ENCODE measurements around the gene CDK5.
"Not testable (repeated sequence)": the region's sequence is repeated elsewhere in the genome, so short reads cannot be mapped to it uniquely, and the experiment has no call there.

Gene CDK5

GRCh38 chr7:151056666-151057505 lies 811 bp downstream of the CDK5 start:
- no peak for DNase-seq (ENCODE audit: low read depth in 3 of 3)

- DNase-seq (ENCODE audit: low read depth in 3 of 3) = no peak
These were observed 1.4 kb downstream of the CDK5 start for GRCh38 chr7:151056283-151056665.

GRCh38 chr7:151053751-151054150 lies 3.9 kb downstream of the CDK5 start:
- DNase-seq (ENCODE audit: low read depth in 3 of 3) = no peak

GRCh38 chr7:151053096-151053495 lies 4.6 kb downstream of the CDK5 start:
- no peak for DNase-seq (ENCODE audit: low read depth in 3 of 3)

GRCh38 chr7:151051108-151051507 lies 6.6 kb downstream of the CDK5 start:
- peak in 2 of 3 donors; percentile 20 to 28 for DNase-seq (ENCODE audit: low read depth in 3 of 3)

GRCh38 chr7:151048911-151049463 lies 8.7 kb downstream of the CDK5 start:
- no peak for DNase-seq (ENCODE audit: low read depth in 3 of 3)

GRCh38 chr7:151047976-151048815 lies 9.5 kb downstream of the CDK5 start, which contains the start of gene ASIC3:
TSS of gene ASIC3 (plus strand) at chr7:151048531. CDS start at chr7:151048886, 355 bp downstream.
- no peak for DNase-seq (ENCODE audit: low read depth in 3 of 3)

- DNase-seq (ENCODE audit: low read depth in 3 of 3) = no peak
These were observed 10.8 kb downstream of the CDK5 start for GRCh38 chr7:151046603-151047573.

- DNase-seq (ENCODE audit: low read depth in 3 of 3) = no peak
These were observed 11.7 kb downstream of the CDK5 start for GRCh38 chr7:151045967-151046366.

GRCh38 chr7:151045262-151045661 lies 12.4 kb downstream of the CDK5 start:
- DNase-seq (ENCODE audit: low read depth in 3 of 3) = no peak

GRCh38 chr7:151043959-151044358 lies 13.7 kb downstream of the CDK5 start:
- DNase-seq (ENCODE audit: low read depth in 3 of 3) = no peak

- not testable (repeated sequence) for DNase-seq (ENCODE audit: low read depth in 3 of 3)
These were observed 14.2 kb downstream of the CDK5 start for GRCh38 chr7:151043449-151043848.

- no peak for DNase-seq (ENCODE audit: low read depth in 3 of 3)
These were observed 16.9 kb downstream of the CDK5 start for GRCh38 chr7:151040616-151041375.

GRCh38 chr7:151039850-151040548 lies 17.7 kb downstream of the CDK5 start:
- DNase-seq (ENCODE audit: low read depth in 3 of 3) = no peak

GRCh38 chr7:151038951-151039849 lies 18.5 kb downstream of the CDK5 start:
- DNase-seq (ENCODE audit: low read depth in 3 of 3) = peak; percentile 60 to 81 (median 65)

GRCh38 chr7:151035902-151036301 lies 21.8 kb downstream of the CDK5 start:
- DNase-seq (ENCODE audit: low read depth in 3 of 3) = no peak

- DNase-seq (ENCODE audit: low read depth in 3 of 3) = no peak
These were observed 22.5 kb downstream of the CDK5 start for GRCh38 chr7:151035026-151035717.
